DOHH2 (cell line): ENCODE measurements around the gene KIF26B.

Experiments used
- H3F3A ChIP-seq: fragments of 200-600 bp; sonication (generic), shearing (Covaris generic); 2 replicates; pipeline ENCODE4 v1.6.0; 2016; ENCODE audit warnings: antibody characterized with exemption, mild to moderate bottlenecking; ENCODE audit not compliant: control insufficient read depth, insufficient read depth
- H3K27ac ChIP-seq: fragments of 200-600 bp; sonication (generic); 2 replicates; pipeline ENCODE4 v1.5.1; 2014; ENCODE audit warnings: low read depth, mild to moderate bottlenecking, low read length, moderate library complexity
- H3K27me3 ChIP-seq: fragments of 200-600 bp; sonication (generic); 2 replicates; pipeline ENCODE4 v1.6.1; 2014; ENCODE audit warnings: mild to moderate bottlenecking, low read length, mixed read lengths; ENCODE audit not compliant: control insufficient read depth
- H3K36me3 ChIP-seq: fragments of 200-600 bp; sonication (generic); 2 replicates; pipeline ENCODE4 v1.6.1; 2014; ENCODE audit warnings: mild to moderate bottlenecking, low read length, moderate library complexity, mixed read lengths; ENCODE audit not compliant: control insufficient read depth
- H3K4me1 ChIP-seq: fragments of 200-600 bp; sonication (generic); 2 replicates; pipeline ENCODE4 v1.6.1; 2014; ENCODE audit warnings: mild to moderate bottlenecking, low read length, mixed read lengths; ENCODE audit not compliant: control insufficient read depth
- H3K4me2 ChIP-seq: fragments of 200-600 bp; sonication (generic); 2 replicates; pipeline ENCODE4 v1.6.0; 2014; ENCODE audit warnings: mild to moderate bottlenecking, low read length, moderate library complexity
- H3K4me3 ChIP-seq: fragments of 200-600 bp; sonication (generic); 2 replicates; pipeline ENCODE4 v1.5.1; 2014; ENCODE audit warnings: mild to moderate bottlenecking, low read length, mixed read lengths
- H3K79me2 ChIP-seq: fragments of 200-600 bp; sonication (generic); 2 replicates; pipeline ENCODE4 v1.6.1; 2014; ENCODE audit warnings: mild to moderate bottlenecking, low read length, mixed read lengths; ENCODE audit not compliant: control insufficient read depth
- H3K9me2 ChIP-seq: fragments of 200-600 bp; sonication (generic); replicated peaks from 2 replicates; pipeline ENCODE4 v1.6.1; 2014; ENCODE audit warnings: mild to moderate bottlenecking, low read length, mixed read lengths; ENCODE audit not compliant: control insufficient read depth
- H3K9me3 ChIP-seq: fragments of 200-600 bp; sonication (generic); 2 replicates; pipeline ENCODE4 v1.6.1; 2014; ENCODE audit warnings: antibody characterized with exemption, low read length, mixed read lengths; ENCODE audit not compliant: control insufficient read depth, insufficient read depth
- H4K20me1 ChIP-seq: fragments of 200-600 bp; sonication (generic); 2 replicates; pipeline ENCODE4 v1.6.0; 2014; ENCODE audit warnings: low read depth, mild to moderate bottlenecking, antibody characterized with exemption, low read length, moderate library complexity; ENCODE audit not compliant: control insufficient read depth, insufficient read depth
- EZH2phosphoT487 ChIP-seq: fragments of 200-600 bp; sonication (generic); IDR thresholded peaks from 2 replicates; pipeline ENCODE4 v1.6.1; 2017; ENCODE audit warnings: borderline replicate concordance, mild to moderate bottlenecking, antibody characterized with exemption, low read length, moderate library complexity, mixed read lengths
- TF ChIP-seq, protein P1 (sequence below): fragments of 200-600 bp; sonication (generic); IDR thresholded peaks from one replicate; pipeline ENCODE4 v1.5.1; 2014; ENCODE audit warnings: antibody characterized with exemption, mild to moderate bottlenecking, low read depth, low read length; ENCODE audit not compliant: poor library complexity, severe bottlenecking

KIF26B gene

GRCh38 chr1:245419989-245420388 is 265.2 kb downstream of the KIF26B start:
- no peak for TF ChIP-seq EZH2phosphoT487
- TF ChIP-seq, protein P1, sequence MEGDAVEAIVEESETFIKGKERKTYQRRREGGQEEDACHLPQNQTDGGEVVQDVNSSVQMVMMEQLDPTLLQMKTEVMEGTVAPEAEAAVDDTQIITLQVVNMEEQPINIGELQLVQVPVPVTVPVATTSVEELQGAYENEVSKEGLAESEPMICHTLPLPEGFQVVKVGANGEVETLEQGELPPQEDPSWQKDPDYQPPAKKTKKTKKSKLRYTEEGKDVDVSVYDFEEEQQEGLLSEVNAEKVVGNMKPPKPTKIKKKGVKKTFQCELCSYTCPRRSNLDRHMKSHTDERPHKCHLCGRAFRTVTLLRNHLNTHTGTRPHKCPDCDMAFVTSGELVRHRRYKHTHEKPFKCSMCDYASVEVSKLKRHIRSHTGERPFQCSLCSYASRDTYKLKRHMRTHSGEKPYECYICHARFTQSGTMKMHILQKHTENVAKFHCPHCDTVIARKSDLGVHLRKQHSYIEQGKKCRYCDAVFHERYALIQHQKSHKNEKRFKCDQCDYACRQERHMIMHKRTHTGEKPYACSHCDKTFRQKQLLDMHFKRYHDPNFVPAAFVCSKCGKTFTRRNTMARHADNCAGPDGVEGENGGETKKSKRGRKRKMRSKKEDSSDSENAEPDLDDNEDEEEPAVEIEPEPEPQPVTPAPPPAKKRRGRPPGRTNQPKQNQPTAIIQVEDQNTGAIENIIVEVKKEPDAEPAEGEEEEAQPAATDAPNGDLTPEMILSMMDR, result no peak
- Histone ChIP-seq H3K27me3 (peaks cover 13% of the 10 kb centered on the region; the same call in 1 of the 2 replicates), H3K4me2 (no peak overlapping the region)

GRCh38 chr1:245420926-245421325 is 266.1 kb downstream of the KIF26B start:
- H4K20me1 ChIP-seq, result no peaks in the 10 kb centered on the region
- no peaks in the 10 kb centered on the region for H3F3A ChIP-seq
- peaks cover 13% of the 10 kb centered on the region; the same call in 1 of the 2 replicates for H3K27me3 ChIP-seq
- no peaks in the 10 kb centered on the region for H3K9me3 ChIP-seq
- H3K9me2 ChIP-seq, result no peaks in the 10 kb centered on the region
- no peak overlapping the region for H3K27ac ChIP-seq
- H3K4me2 ChIP-seq, result no peak overlapping the region
- H3K79me2 ChIP-seq, result no peaks in the 10 kb centered on the region
- H3K4me3 ChIP-seq, result no peak overlapping the region
- H3K36me3 ChIP-seq, result no peaks in the 10 kb centered on the region
- no peak for TF ChIP-seq EZH2phosphoT487
- TF ChIP-seq, protein P1, result no peak
- H3K4me1 ChIP-seq, result no peaks in the 10 kb centered on the region

More at GRCh38 chr1:245419989-245420388, 265.2 kb downstream of the KIF26B start:
- Histone ChIP-seq H3K27ac (no peak overlapping the region), H3F3A (no peaks in the 10 kb centered on the region), H3K9me3 (no peaks in the 10 kb centered on the region), H3K4me1 (no peaks in the 10 kb centered on the region), H3K4me3 (no peak overlapping the region), H4K20me1 (no peaks in the 10 kb centered on the region), H3K36me3 (no peaks in the 10 kb centered on the region), H3K9me2 (no peaks in the 10 kb centered on the region), H3K79me2 (no peaks in the 10 kb centered on the region)

GRCh38 chr1:245428681-245429080 is 273.9 kb downstream of the KIF26B start:
- H3F3A ChIP-seq, result no peaks in the 10 kb centered on the region
- H3K9me3 ChIP-seq, result no peaks in the 10 kb centered on the region
- H3K9me2 ChIP-seq, result no peaks in the 10 kb centered on the region
- no peaks in the 10 kb centered on the region for H3K4me1 ChIP-seq
- H3K27ac ChIP-seq, result no peak overlapping the region
- no peaks in the 10 kb centered on the region for H3K36me3 ChIP-seq
- H3K79me2 ChIP-seq, result no peaks in the 10 kb centered on the region
- no peak overlapping the region for H3K4me2 ChIP-seq
- no peak overlapping the region for H3K4me3 ChIP-seq
- TF ChIP-seq, protein P1, result no peak
- TF ChIP-seq EZH2phosphoT487, result no peak
- H4K20me1 ChIP-seq, result no peaks in the 10 kb centered on the region
- no peaks in the 10 kb centered on the region for H3K27me3 ChIP-seq
